K562 (cell line): ENCODE data around the gene SLC9A3. TPM values are rescaled to one million over a fixed set of nuclear protein-coding genes. Genes with fewer than 3 reads are reported as not detected.

Experiments used
- ATF6 ChIP-seq: sonication (generic); formaldehyde crosslinking; IDR thresholded peaks from 2 replicates; pipeline ENCODE4 v1.4.0; 2020; ENCODE audit warnings: mild to moderate bottlenecking, missing genetic modification reagents
- IRF2 ChIP-seq: sonication (generic); formaldehyde crosslinking; IDR thresholded peaks from 2 replicates; pipeline ENCODE4 v1.8.1; 2022; ENCODE audit warnings: mild to moderate bottlenecking, missing genetic modification reagents
- REST ChIP-seq, 2 experiments: fragments of 450-650 bp; formaldehyde crosslinking in 1 of 2; IDR thresholded peaks; 2 replicates each; pipeline versions ENCODE4 v1.4.0 to v1.6.1; 2014 to 2020; ENCODE audit warnings: mild to moderate bottlenecking in 2 of 2, borderline replicate concordance in 1 of 2, low read depth in 1 of 2
- SIN3A ChIP-seq, 2 experiments: fragments of 150-350 bp in 1 of 2; IDR thresholded peaks; 2 replicates each; pipeline ENCODE4 v1.6.1; 2011 to 2016; ENCODE audit warnings: borderline replicate concordance in 2 of 2, low read depth in 2 of 2, low read length in 2 of 2, mild to moderate bottlenecking in 2 of 2, moderate library complexity in 2 of 2; ENCODE audit not compliant: control insufficient read depth in 1 of 2
- SRSF7 ChIP-seq: fragments of 200-400 bp; formaldehyde crosslinking; optimal IDR thresholded peaks from 2 replicates; pipeline ENCODE3; 2017; ENCODE audit warnings: mild to moderate bottlenecking, low read depth, low read length
- XRCC4 ChIP-seq: IDR thresholded peaks from one replicate; pipeline ENCODE4 v1.6.1; 2011; ENCODE audit not compliant: insufficient read depth, insufficient read length; ENCODE audit errors: extremely low read depth
- ZNF384 ChIP-seq: IDR thresholded peaks from 2 replicates; pipeline ENCODE4 v1.6.1; 2012; ENCODE audit warnings: low read depth, low read length, improper control_type of control experiment
- polyA plus RNA-seq, 8 experiments: library from polyadenylated mRNA; depleted of rRNA in 4 of 8; stranded (reverse) in 5 of 8; unstranded in 3 of 8; fragments of >200 nt; fragmentation: Nextera tagmentation in 2 of 8; fragmentation: Illumina TruSeq in 1 of 8; extraction: Ambion mirVana in 2 of 8; extraction: Trizol in 1 of 8; gene quantifications; 2 replicates each; pipeline versions ENCODE4 v1.2.1 to v1.2.3, GENCODE V29; 2011 to 2014; ENCODE audit warnings: inconsistent platforms in 1 of 8, missing spikeins in 1 of 8
- total RNA-seq, 7 experiments: library from RNA; depleted of rRNA in 6 of 7; stranded (reverse); fragments of >200 nt in 6 of 7; fragmentation: Illumina TruSeq in 2 of 7; extraction: Trizol in 2 of 7; gene quantifications; 2 replicates each; pipeline versions ENCODE4 v1.2.1 to v1.2.3, GENCODE V29; 2011 to 2021; ENCODE audit warnings: low replicate concordance in 1 of 7

Gene SLC9A3
- total and polyA plus RNA-seq, 9 of the 15 experiments (the other 6 are each of a cell fraction or from before 2014, with no cell fraction given) = 1.5 to 5.8 (median 3.7) TPM; not detected in 2

- TF ChIP-seq REST (IDR thresholded peaks at IDR 0.05; ENCODE audit: borderline replicate concordance) = no peak
- TF ChIP-seq REST (CRISPR knock-in tag; IDR thresholded peaks at IDR 0.05; ENCODE audit: low read depth) = no peak
- no peak for TF ChIP-seq ZNF384
- no peak for TF ChIP-seq XRCC4
- no peak for TF ChIP-seq IRF2 (CRISPR knock-in tag)
- no peak for TF ChIP-seq SRSF7
- TF ChIP-seq SIN3A (IDR thresholded peaks at IDR 0.05; ENCODE audit: borderline replicate concordance in 2 of 2, control insufficient read depth in 1 of 2, low read depth in 2 of 2, low read length in 2 of 2) = no peak
- TF ChIP-seq ATF6 (CRISPR knock-in tag) = no peak
Measured at GRCh38 chr5:514101-514485, 10.2 kb downstream of the SLC9A3 start (continued).
